ENCODE data around the gene PBX4.
A peak's percentile ranks its signal among the peaks of the same experiment; 100 is the strongest.

The PBX4 gene

GRCh38 chr19:19528721-19529490 lies 89.6 kb downstream of the PBX4 start, which contains the start of gene YJEFN3:
TSS of gene YJEFN3 (plus strand) at chr19:19528911. CDS start at chr19:19528933, 22 bp downstream.
- TF ChIP-seq CTCF (IDR thresholded peaks at IDR 0.05; ENCODE audit: low read depth, low read length, missing control alignments) = no peak
- DNase-seq (ENCODE audit: low read depth) = no peak
- H3K4me3 ChIP-seq (ENCODE audit: low read depth, low read length) = no peak within 1 kb of the TSS

DNA sequence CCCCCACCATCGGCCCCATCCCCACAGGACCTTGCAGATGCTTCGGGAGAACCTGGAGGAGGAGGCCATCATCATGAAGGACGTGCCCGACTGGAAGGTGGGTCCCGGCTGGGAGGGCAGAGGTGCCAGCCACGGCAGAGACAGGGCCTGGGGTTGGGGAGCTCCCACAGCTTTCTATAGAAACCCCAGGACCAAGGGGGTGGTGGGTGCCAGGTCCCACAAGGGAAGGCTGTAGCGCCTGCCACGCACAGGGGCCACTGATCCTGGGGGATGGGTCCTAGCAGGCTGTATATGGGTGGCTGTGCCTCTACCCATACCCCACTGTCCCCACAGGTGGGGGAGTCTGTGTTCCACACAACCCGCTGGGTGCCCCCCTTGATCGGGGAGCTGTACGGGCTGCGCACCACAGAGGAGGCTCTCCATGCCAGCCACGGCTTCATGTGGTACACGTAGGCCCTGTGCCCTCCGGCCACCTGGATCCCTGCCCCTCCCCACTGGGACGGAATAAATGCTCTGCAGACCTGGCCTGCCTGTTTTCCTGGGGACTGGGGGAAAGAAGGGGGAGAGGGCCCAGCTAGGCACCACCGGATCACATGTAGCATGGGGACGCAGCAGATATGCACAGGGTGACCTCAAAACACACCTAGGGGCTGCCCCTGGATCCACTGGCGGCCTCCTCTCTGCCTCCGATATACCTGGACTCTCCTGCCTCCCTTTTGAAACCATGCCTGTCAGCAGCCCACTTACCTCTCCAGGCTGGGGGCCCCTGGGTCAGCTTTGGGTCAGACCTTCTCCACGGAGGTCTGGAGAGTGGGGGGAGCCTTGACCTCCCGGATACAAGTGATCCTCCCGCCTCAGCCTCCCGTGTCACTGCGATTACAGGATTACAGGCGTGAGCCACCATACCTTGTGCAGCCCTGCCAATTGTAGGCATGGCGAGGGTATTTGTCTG lies 90.5 kb downstream of the PBX4 start:
- no peak overlapping the region for H3K4me3 ChIP-seq (ENCODE audit: low read depth, low read length)
- no peak for DNase-seq (ENCODE audit: low read depth)
- no peak for TF ChIP-seq CTCF (IDR thresholded peaks at IDR 0.05; ENCODE audit: low read depth, low read length, missing control alignments)

DNA sequence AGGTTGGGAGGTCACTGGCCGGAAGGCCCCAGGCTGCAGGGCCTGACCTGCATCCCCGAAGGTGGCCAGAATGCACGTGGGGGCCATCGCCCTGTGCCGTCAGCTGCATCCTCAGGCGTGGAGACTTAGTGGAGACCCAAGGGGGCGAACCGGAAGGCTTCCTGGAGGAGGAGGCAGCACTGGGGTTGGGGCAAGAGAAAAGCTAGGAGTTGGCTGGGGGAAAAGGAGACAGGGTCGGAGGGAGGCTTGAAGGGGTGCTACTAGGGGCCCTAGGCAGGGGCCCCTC lies 91.2 kb downstream of the PBX4 start:
- TF ChIP-seq CTCF (IDR thresholded peaks at IDR 0.05; ENCODE audit: low read depth, low read length, missing control alignments) = no peak
- no peak for DNase-seq (ENCODE audit: low read depth)
- no peak overlapping the region for H3K4me3 ChIP-seq (ENCODE audit: low read depth, low read length)

DNA sequence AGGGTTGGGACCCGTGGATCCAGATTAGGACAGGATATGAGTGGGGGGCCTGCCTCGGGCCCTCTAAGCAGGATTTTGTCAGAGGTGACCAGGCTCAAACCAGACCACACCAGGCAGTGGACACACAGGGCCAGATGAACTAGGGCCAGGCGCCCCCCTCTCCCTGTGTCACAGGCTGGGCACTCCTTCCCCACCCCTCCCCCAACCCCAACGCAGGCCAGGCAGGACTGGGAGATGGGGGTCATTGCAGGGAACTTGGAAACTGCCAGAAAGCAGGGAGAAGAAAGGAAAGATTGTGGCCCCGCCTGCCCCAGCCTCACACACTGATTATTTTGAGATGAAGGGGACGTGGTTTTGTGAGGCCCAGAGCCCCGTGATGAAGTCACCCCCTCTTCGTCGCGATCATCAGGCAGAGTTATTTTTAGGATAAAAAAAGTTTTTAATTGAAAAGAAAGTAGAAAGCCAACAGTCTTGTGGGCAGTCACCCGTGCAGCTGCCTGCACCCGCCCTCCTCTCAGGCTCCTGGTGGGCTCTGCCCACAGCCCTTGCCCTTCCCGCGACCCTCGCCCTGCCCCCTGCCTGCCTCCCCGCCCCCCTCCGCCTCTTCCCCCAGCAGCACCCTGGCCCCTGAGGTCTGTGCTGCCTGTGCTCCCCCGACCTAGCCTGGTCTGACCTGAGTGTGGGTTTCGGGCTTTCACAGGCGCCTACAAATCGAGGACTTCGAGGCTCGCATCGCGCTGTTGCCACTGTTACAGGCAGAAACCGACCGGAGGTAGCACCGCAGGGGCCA lies 91.7 kb downstream of the PBX4 start:
- DNase-seq (ENCODE audit: low read depth) = no peak
- no peak overlapping the region for H3K4me3 ChIP-seq (ENCODE audit: low read depth, low read length)
- TF ChIP-seq CTCF (IDR thresholded peaks at IDR 0.05; ENCODE audit: low read depth, low read length, missing control alignments) = no peak

- H3K4me3 ChIP-seq (ENCODE audit: low read depth, low read length) = no peak overlapping the region
- no peak for DNase-seq (ENCODE audit: low read depth)
- TF ChIP-seq CTCF (IDR thresholded peaks at IDR 0.05; ENCODE audit: low read depth, low read length, missing control alignments) = no peak
Observed at GRCh38 chr19:19525611-19526380, 92.7 kb downstream of the PBX4 start.

DNA sequence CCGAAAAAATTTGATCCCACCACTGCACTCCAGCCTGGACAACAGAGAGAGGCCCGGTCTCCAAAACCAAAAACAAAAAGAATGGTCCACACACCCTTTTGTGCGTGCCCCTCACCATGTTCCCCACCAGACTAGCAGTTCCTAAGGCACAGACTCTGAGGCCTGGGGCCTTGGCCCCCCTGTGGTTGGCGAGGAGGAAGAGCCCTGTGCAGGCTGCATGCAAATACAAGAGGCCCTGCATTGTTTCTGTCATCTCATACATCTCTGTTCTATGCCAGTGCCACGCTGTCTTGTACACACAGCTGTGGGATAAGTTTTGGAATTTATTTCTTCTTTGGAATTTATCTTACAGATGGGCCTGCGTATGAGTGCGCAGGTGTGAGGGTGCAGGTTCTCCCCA lies 94.4 kb downstream of the PBX4 start:
- no peak overlapping the region; the same call in 1 of the 2 replicates for H3K4me3 ChIP-seq (ENCODE audit: low read depth, low read length)
- peak; percentile 20 for TF ChIP-seq CTCF (IDR thresholded peaks at IDR 0.05; ENCODE audit: low read depth, low read length, missing control alignments)
- no peak for DNase-seq (ENCODE audit: low read depth)

Data from GM12864 (cell line).